Activated T-cell treated with anti-CD3 and anti-CD28 coated beads, Interleukin-2, amount 50 U/mL, for 24 hours (primary cell): ENCODE data around the gene ARHGEF5.
"Not testable (repeated sequence)": the region's sequence is repeated elsewhere in the genome, so short reads cannot be mapped to it uniquely, and the experiment has no call there.

Source experiments
- DNase-seq: peaks from one replicate; pipeline ENCODE4 v3.0.0-alpha.2; 2020
- H3K27ac Mint-ChIP-seq: 2 replicates; pipeline ENCODE4 v1.8.0; 2020; ENCODE audit warnings: mild to moderate bottlenecking, mixed read lengths
- H3K27me3 Mint-ChIP-seq: 2 replicates; pipeline ENCODE4 v1.8.0; 2020; ENCODE audit warnings: mixed read lengths
- H3K36me3 Mint-ChIP-seq: 2 replicates; pipeline ENCODE4 v1.8.0; 2020; ENCODE audit warnings: low read depth, mixed read lengths
- H3K4me1 Mint-ChIP-seq: 2 replicates; pipeline ENCODE4 v1.8.0; 2020; ENCODE audit warnings: low read depth, mixed read lengths
- H3K4me3 Mint-ChIP-seq: 2 replicates; pipeline ENCODE4 v1.8.0; 2020; ENCODE audit warnings: mild to moderate bottlenecking, moderate library complexity, mixed read lengths
- H3K9me3 Mint-ChIP-seq: 2 replicates; pipeline ENCODE4 v1.8.0; 2020; ENCODE audit warnings: mixed read lengths

The ARHGEF5 gene

GRCh38 chr7:144398911-144399310, 43.7 kb downstream of the ARHGEF5 start:
- Mint-ChIP-seq H3K27ac (no peak overlapping the region), H3K9me3 (no peaks in the 10 kb centered on the region), H3K36me3 (no peaks in the 10 kb centered on the region), H3K4me3 (no peak overlapping the region), H3K27me3 (peaks cover 4% of the 10 kb centered on the region), H3K4me1 (no peaks in the 10 kb centered on the region)
- no peak for DNase-seq

GRCh38 chr7:144399946-144400345, 44.7 kb downstream of the ARHGEF5 start:
- Mint-ChIP-seq H3K27me3 (peaks cover 4% of the 10 kb centered on the region), H3K27ac (no peak overlapping the region), H3K4me3 (no peak overlapping the region), H3K9me3 (no peaks in the 10 kb centered on the region), H3K36me3 (no peaks in the 10 kb centered on the region), H3K4me1 (no peaks in the 10 kb centered on the region)
- no peak for DNase-seq

GRCh38 chr7:144401490-144401889, 46.3 kb downstream of the ARHGEF5 start:
- Mint-ChIP-seq H3K4me3 (no peak overlapping the region), H3K9me3 (no peaks in the 10 kb centered on the region), H3K4me1 (no peaks in the 10 kb centered on the region), H3K27ac (no peak overlapping the region), H3K36me3 (no peaks in the 10 kb centered on the region), H3K27me3 (peaks cover 4% of the 10 kb centered on the region)
- DNase-seq = no peak

GRCh38 chr7:144403102-144403501, 47.9 kb downstream of the ARHGEF5 start:
- DNase-seq = no peak
- no peaks in the 10 kb centered on the region for H3K9me3 Mint-ChIP-seq

GRCh38 chr7:144403649-144404061, 48.5 kb downstream of the ARHGEF5 start, which contains the start of gene NOBOX:
Gene NOBOX (minus strand): TSS chr7:144403693.
- Mint-ChIP-seq H3K27ac (no peak within 1 kb of the TSS), H3K4me1 (no peaks in the 10 kb centered on the region), H3K27me3 (peaks cover 4% of the 10 kb centered on the region), H3K4me3 (no peak within 1 kb of the TSS), H3K9me3 (no peaks in the 10 kb centered on the region), H3K36me3 (no peaks in the 10 kb centered on the region)
- no peak for DNase-seq

More at GRCh38 chr7:144403102-144403501, 47.9 kb downstream of the ARHGEF5 start:
- H3K4me3 Mint-ChIP-seq = no peak overlapping the region
- no peak overlapping the region for H3K27ac Mint-ChIP-seq
- H3K27me3 Mint-ChIP-seq = peaks cover 4% of the 10 kb centered on the region
- H3K4me1 Mint-ChIP-seq = no peaks in the 10 kb centered on the region
- no peaks in the 10 kb centered on the region for H3K36me3 Mint-ChIP-seq

GRCh38 chr7:144404946-144405345, 49.7 kb downstream of the ARHGEF5 start:
- Mint-ChIP-seq H3K27ac (no peak overlapping the region), H3K9me3 (no peaks in the 10 kb centered on the region), H3K4me1 (no peaks in the 10 kb centered on the region), H3K27me3 (peaks cover 5% of the 10 kb centered on the region), H3K4me3 (no peak overlapping the region), H3K36me3 (no peaks in the 10 kb centered on the region)
- no peak for DNase-seq

- no peaks in the 10 kb centered on the region for H3K36me3 Mint-ChIP-seq
- H3K4me3 Mint-ChIP-seq = no peak overlapping the region
- no peak overlapping the region for H3K27ac Mint-ChIP-seq
- no peaks in the 10 kb centered on the region for H3K9me3 Mint-ChIP-seq
- H3K4me1 Mint-ChIP-seq = no peaks in the 10 kb centered on the region
- H3K27me3 Mint-ChIP-seq = peaks cover 11% of the 10 kb centered on the region
- no peak for DNase-seq
These were observed 52.2 kb downstream of the ARHGEF5 start for GRCh38 chr7:144407266-144407931.

- DNase-seq = no peak
- no peak overlapping the region for H3K4me3 Mint-ChIP-seq
- H3K9me3 Mint-ChIP-seq = no peaks in the 10 kb centered on the region
- peaks cover 10% of the 10 kb centered on the region for H3K27me3 Mint-ChIP-seq
- H3K36me3 Mint-ChIP-seq = no peaks in the 10 kb centered on the region
- no peaks in the 10 kb centered on the region for H3K4me1 Mint-ChIP-seq
- no peak overlapping the region for H3K27ac Mint-ChIP-seq
These were observed 52.9 kb downstream of the ARHGEF5 start for GRCh38 chr7:144408121-144408520.

- no peak overlapping the region for H3K4me3 Mint-ChIP-seq
- H3K9me3 Mint-ChIP-seq = no peaks in the 10 kb centered on the region
- H3K27ac Mint-ChIP-seq = no peak overlapping the region
- H3K27me3 Mint-ChIP-seq = peaks cover 19% of the 10 kb centered on the region
- H3K4me1 Mint-ChIP-seq = no peaks in the 10 kb centered on the region
- DNase-seq = no peak
- no peaks in the 10 kb centered on the region for H3K36me3 Mint-ChIP-seq
These were observed 55.2 kb downstream of the ARHGEF5 start for GRCh38 chr7:144410441-144410840.

GRCh38 chr7:144414815-144415214, 59.6 kb downstream of the ARHGEF5 start:
- H3K9me3 Mint-ChIP-seq = no peaks in the 10 kb centered on the region
- no peak overlapping the region for H3K27ac Mint-ChIP-seq
- no peaks in the 10 kb centered on the region for H3K36me3 Mint-ChIP-seq
- no peak for DNase-seq
- H3K4me1 Mint-ChIP-seq = no peaks in the 10 kb centered on the region
- no peak overlapping the region for H3K4me3 Mint-ChIP-seq
- peaks cover 30% of the 10 kb centered on the region for H3K27me3 Mint-ChIP-seq

- no peaks in the 10 kb centered on the region for H3K9me3 Mint-ChIP-seq
- no peak overlapping the region for H3K27ac Mint-ChIP-seq
- DNase-seq = no peak
- H3K27me3 Mint-ChIP-seq = peaks cover 23% of the 10 kb centered on the region
- H3K36me3 Mint-ChIP-seq = no peaks in the 10 kb centered on the region
- H3K4me1 Mint-ChIP-seq = no peaks in the 10 kb centered on the region
- no peak overlapping the region for H3K4me3 Mint-ChIP-seq
These were observed 60.7 kb downstream of the ARHGEF5 start for GRCh38 chr7:144415858-144416257.

- Mint-ChIP-seq H3K4me1 (no peaks in the 10 kb centered on the region), H3K27ac (no peak overlapping the region), H3K27me3 (peaks cover 22% of the 10 kb centered on the region), H3K4me3 (no peak overlapping the region), H3K36me3 (no peaks in the 10 kb centered on the region), H3K9me3 (no peaks in the 10 kb centered on the region)
- no peak for DNase-seq
These were observed 61.1 kb downstream of the ARHGEF5 start for GRCh38 chr7:144416341-144416740.

GRCh38 chr7:144418931-144419330, 63.7 kb downstream of the ARHGEF5 start:
- H3K4me1 Mint-ChIP-seq = not testable (repeated sequence)
- H3K27me3 Mint-ChIP-seq = peaks cover 22% of the 10 kb centered on the region

GRCh38 chr7:144427539-144427938, 72.3 kb downstream of the ARHGEF5 start:
- not testable (repeated sequence) for H3K27me3 Mint-ChIP-seq, DNase-seq, H3K4me1 Mint-ChIP-seq, H3K4me3 Mint-ChIP-seq, H3K36me3 Mint-ChIP-seq, H3K27ac Mint-ChIP-seq
- H3K9me3 Mint-ChIP-seq = peaks cover 22% of the 10 kb centered on the region

More at GRCh38 chr7:144418931-144419330, 63.7 kb downstream of the ARHGEF5 start:
- not testable (repeated sequence) for H3K9me3 Mint-ChIP-seq, H3K36me3 Mint-ChIP-seq, H3K4me3 Mint-ChIP-seq, H3K27ac Mint-ChIP-seq, DNase-seq

- Mint-ChIP-seq H3K4me1 (no peaks in the 10 kb centered on the region), H3K4me3 (no peak overlapping the region), H3K9me3 (peaks cover 22% of the 10 kb centered on the region), H3K27me3 (no peaks in the 10 kb centered on the region), H3K36me3 (no peaks in the 10 kb centered on the region), H3K27ac (no peak overlapping the region)
- DNase-seq = no peak
These were observed 73.2 kb downstream of the ARHGEF5 start for GRCh38 chr7:144428431-144428830.
